Nephron progenitor cell (in vitro differentiated cells): Measurements from ENCODE around the gene LIX1L.

ENCODE experiments used
- DNase-seq: peaks from one replicate; pipeline ENCODE4 v3.0.0; 2021
- H3K27ac Mint-ChIP-seq: 2 replicates; pipeline ENCODE4 v1.8.0; 2021; ENCODE audit warnings: mild to moderate bottlenecking, moderate library complexity, mixed read lengths
- H3K27me3 Mint-ChIP-seq: 2 replicates; pipeline ENCODE4 v1.8.0; 2021; ENCODE audit warnings: mild to moderate bottlenecking, low read depth, mixed read lengths; ENCODE audit not compliant: poor library complexity
- H3K36me3 Mint-ChIP-seq: 2 replicates; pipeline ENCODE4 v1.8.0; 2021; ENCODE audit warnings: low read depth, mixed read lengths
- H3K4me1 Mint-ChIP-seq: 2 replicates; pipeline ENCODE4 v1.8.0; 2021; ENCODE audit warnings: mixed read lengths
- H3K4me3 Mint-ChIP-seq: 2 replicates; pipeline ENCODE4 v1.8.0; 2021; ENCODE audit warnings: mild to moderate bottlenecking, moderate library complexity, mixed read lengths
- H3K9me3 Mint-ChIP-seq: 2 replicates; pipeline ENCODE4 v1.8.0; 2021; ENCODE audit warnings: mild to moderate bottlenecking, moderate library complexity, mixed read lengths
- TF ChIP-seq, protein P1 (sequence below): fragments of 200-600 bp; sonication (generic); IDR thresholded peaks from 2 replicates; pipeline ENCODE4 v1.5.0; 2021; ENCODE audit warnings: antibody characterized with exemption

The LIX1L gene

DNA sequence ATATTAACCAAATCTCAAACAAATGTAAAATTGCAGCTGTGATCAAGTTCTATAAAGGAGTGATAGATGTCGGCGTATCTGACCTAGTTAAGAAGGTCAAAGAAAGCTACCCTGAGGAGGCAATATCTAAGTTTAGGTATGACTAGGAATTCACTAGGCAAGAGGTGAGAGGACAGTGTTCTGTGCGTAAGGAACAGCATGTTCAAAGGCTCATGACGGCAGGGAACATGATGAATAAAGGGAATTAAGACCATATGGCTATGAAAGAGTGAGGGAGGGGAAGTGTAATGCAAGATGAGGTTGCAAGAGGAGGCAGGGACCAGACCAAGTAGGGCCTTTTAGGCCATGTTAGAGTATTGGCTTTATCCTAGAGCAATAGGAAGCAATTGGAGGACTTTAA is 8.6 kb downstream of the LIX1L start:
- Mint-ChIP-seq H3K27me3 (peaks cover 5% of the 10 kb centered on the region), H3K9me3 (no peaks in the 10 kb centered on the region), H3K4me3 (no peak overlapping the region), H3K36me3 (peaks cover 38% of the 10 kb centered on the region), H3K4me1 (peaks cover 7% of the 10 kb centered on the region), H3K27ac (peak overlapping the region; percentile 3)
- DNase-seq = no peak
- TF ChIP-seq, protein P1, sequence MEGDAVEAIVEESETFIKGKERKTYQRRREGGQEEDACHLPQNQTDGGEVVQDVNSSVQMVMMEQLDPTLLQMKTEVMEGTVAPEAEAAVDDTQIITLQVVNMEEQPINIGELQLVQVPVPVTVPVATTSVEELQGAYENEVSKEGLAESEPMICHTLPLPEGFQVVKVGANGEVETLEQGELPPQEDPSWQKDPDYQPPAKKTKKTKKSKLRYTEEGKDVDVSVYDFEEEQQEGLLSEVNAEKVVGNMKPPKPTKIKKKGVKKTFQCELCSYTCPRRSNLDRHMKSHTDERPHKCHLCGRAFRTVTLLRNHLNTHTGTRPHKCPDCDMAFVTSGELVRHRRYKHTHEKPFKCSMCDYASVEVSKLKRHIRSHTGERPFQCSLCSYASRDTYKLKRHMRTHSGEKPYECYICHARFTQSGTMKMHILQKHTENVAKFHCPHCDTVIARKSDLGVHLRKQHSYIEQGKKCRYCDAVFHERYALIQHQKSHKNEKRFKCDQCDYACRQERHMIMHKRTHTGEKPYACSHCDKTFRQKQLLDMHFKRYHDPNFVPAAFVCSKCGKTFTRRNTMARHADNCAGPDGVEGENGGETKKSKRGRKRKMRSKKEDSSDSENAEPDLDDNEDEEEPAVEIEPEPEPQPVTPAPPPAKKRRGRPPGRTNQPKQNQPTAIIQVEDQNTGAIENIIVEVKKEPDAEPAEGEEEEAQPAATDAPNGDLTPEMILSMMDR = no peak

DNA sequence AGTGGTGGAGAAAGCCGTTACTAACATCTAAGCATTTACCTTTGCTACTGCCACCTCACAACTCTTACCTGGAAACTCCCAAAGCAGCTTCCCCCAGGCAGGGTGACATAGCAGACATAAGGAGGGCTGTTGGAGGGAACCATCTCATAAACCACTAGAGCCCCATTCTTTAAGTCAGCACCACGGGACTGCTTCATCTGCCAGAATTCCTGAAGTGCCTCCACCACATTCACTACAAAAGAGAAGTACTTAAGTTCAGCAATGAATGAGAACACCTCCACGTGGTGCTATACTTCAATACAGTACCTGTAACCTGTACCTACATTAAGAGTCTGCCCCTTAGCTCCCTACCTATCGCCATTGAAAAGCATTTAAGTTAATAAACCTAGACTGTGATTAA is 10.3 kb downstream of the LIX1L start:
- Mint-ChIP-seq H3K36me3 (peaks cover 46% of the 10 kb centered on the region), H3K4me3 (no peak overlapping the region), H3K27me3 (no peaks in the 10 kb centered on the region), H3K9me3 (no peaks in the 10 kb centered on the region), H3K4me1 (peaks cover 14% of the 10 kb centered on the region), H3K27ac (no peak overlapping the region)
- TF ChIP-seq, protein P1 = no peak
- DNase-seq = no peak

DNA sequence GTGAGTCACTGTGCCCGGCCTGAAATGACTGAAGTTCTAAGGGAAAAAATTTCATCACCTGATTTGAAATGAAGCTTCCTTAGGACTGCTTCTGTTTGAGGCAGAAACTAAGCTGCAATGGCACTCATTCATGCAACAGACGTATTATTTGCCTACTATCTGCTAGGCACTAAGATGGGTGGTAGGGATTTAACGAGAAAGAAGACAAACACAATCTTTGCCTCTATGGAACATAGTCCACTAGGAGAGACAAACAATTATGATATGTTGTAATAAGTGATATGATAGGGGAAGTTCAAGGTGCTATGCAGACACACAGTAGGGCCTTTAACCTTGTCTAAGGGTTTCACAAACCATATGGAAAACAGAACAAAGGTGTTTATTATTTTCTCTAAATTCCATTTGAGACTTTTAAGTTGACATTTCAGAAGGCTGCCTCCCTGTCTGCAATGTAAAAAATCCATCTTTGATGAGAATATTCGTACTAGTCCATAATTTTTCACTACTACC is 11.3 kb downstream of the LIX1L start:
- no peak for DNase-seq
- Mint-ChIP-seq H3K27ac (no peak overlapping the region), H3K4me3 (no peak overlapping the region), H3K27me3 (no peaks in the 10 kb centered on the region), H3K36me3 (peaks cover 47% of the 10 kb centered on the region), H3K4me1 (peaks cover 20% of the 10 kb centered on the region), H3K9me3 (no peaks in the 10 kb centered on the region)
- TF ChIP-seq, protein P1 = no peak

DNA sequence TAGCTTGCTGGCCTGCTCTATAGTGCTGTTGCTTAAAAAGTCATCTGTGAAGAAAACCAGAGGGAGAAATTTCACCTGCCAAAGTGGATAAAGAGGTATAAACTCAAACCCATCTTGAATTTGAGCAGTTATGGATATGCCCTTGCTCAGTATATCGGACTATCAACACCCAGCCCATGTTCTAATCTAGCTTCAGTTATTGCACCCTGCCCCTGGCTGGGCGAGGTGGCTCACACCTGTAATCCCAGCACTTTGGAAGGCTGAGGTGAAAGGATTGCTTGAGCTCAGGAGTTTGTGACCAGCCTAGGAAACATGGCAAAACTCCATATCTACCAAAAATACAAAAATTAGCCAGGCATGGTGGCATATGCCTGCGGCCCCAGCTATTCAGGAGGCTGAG is 13.3 kb downstream of the LIX1L start:
- Mint-ChIP-seq H3K27me3 (no peaks in the 10 kb centered on the region), H3K36me3 (peaks cover 49% of the 10 kb centered on the region), H3K27ac (no peak overlapping the region), H3K4me1 (peaks cover 20% of the 10 kb centered on the region), H3K4me3 (no peak overlapping the region), H3K9me3 (no peaks in the 10 kb centered on the region)
- TF ChIP-seq, protein P1 = no peak
- no peak for DNase-seq

DNA sequence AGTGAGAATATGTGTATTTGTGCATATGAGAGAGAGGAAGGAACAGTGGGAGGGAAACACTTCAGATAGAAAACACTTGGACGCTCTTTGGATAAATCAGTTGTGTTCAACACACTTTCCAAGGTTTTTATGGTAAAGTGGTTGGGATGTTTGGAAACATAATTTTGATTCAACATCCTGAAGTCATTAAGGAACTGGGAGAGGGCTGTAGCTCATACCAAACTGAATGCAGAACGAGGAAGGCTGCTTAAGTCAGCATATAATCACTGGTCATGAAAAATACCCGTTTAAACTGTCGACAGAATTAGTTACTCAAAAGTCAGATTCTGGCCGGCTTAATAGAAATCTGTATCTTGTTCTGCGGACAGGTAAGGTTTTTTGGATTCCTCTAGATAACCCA is 14.9 kb downstream of the LIX1L start:
- H3K36me3 Mint-ChIP-seq = peaks cover 37% of the 10 kb centered on the region
- TF ChIP-seq, protein P1 = no peak
- H3K4me1 Mint-ChIP-seq = peaks cover 15% of the 10 kb centered on the region
- no peaks in the 10 kb centered on the region for H3K27me3 Mint-ChIP-seq
- no peaks in the 10 kb centered on the region for H3K9me3 Mint-ChIP-seq
- H3K27ac Mint-ChIP-seq = peak overlapping the region; percentile 87
- H3K4me3 Mint-ChIP-seq = no peak overlapping the region
- DNase-seq = no peak

DNA sequence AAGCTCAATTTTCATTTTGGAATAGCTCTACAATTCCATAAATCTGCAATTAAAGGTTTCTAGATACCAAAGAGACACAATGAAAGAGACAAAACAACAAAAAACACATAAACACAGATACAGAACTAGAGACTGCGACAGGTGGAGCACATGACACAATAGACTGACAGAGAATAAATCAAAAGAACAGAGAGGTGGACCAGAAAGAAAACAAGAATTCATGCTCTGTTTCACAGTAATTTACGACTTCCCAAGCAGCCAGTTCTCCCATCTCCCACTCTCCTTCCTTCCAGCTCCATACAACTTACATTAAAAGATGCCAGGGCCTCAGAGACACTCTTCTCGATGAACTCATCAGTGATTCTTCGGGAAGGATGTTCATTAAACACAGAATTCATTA is 15.4 kb downstream of the LIX1L start:
- Mint-ChIP-seq H3K36me3 (peaks cover 37% of the 10 kb centered on the region), H3K4me1 (peaks cover 15% of the 10 kb centered on the region), H3K27me3 (no peaks in the 10 kb centered on the region), H3K27ac (peak overlapping the region; percentile 87), H3K9me3 (no peaks in the 10 kb centered on the region), H3K4me3 (no peak overlapping the region)
- no peak for DNase-seq
- TF ChIP-seq, protein P1 = no peak
